22Rv1 (cell line): Measurements from ENCODE around the gene TBX15.
"Not testable (repeated sequence)": the region's sequence is repeated elsewhere in the genome, so short reads cannot be mapped to it uniquely, and the experiment has no call there.

Source experiments
- H3K27ac ChIP-seq: fragments of 450-650 bp; 2 replicates; pipeline ENCODE4 v1.5.1; 2017
- CTCF ChIP-seq: fragments of 450-650 bp; IDR thresholded peaks from 2 replicates; pipeline ENCODE4 v1.5.1; 2017; ENCODE audit warnings: mild to moderate bottlenecking
- ZFX ChIP-seq: fragments of 450-650 bp; IDR thresholded peaks from 2 replicates; pipeline ENCODE4 v1.6.1; 2017; ENCODE audit warnings: antibody characterized with exemption, borderline replicate concordance

The TBX15 gene

GRCh38 chr1:118923319-118923718 lies 64.8 kb downstream of the TBX15 start:
- TF ChIP-seq CTCF, result no peak
- TF ChIP-seq ZFX, result no peak
- H3K27ac ChIP-seq, result no peak overlapping the region

GRCh38 chr1:118921994-118922393 lies 66.1 kb downstream of the TBX15 start:
- TF ChIP-seq CTCF, result no peak
- TF ChIP-seq ZFX, result no peak
- H3K27ac ChIP-seq, result no peak overlapping the region

GRCh38 chr1:118920124-118920717 lies 67.9 kb downstream of the TBX15 start:
- no peak for TF ChIP-seq ZFX
- no peak for TF ChIP-seq CTCF
- H3K27ac ChIP-seq, result no peak overlapping the region

GRCh38 chr1:118918940-118919259 lies 69.2 kb downstream of the TBX15 start:
- no peak overlapping the region for H3K27ac ChIP-seq
- TF ChIP-seq ZFX (no peak), CTCF (no peak)

GRCh38 chr1:118918230-118918939 lies 69.8 kb downstream of the TBX15 start:
- no peak overlapping the region for H3K27ac ChIP-seq
- TF ChIP-seq ZFX (no peak), CTCF (no peak)

GRCh38 chr1:118916346-118916745 lies 71.8 kb downstream of the TBX15 start:
- not testable (repeated sequence) for H3K27ac ChIP-seq

- TF ChIP-seq ZFX, result no peak
- TF ChIP-seq CTCF, result no peak
- no peak overlapping the region for H3K27ac ChIP-seq
Measured at GRCh38 chr1:118914379-118915161, 73.6 kb downstream of the TBX15 start.
